ENCODE measurements around the gene KNCN.

KNCN gene

GRCh38 chr1:46508757-46509156 is 42.7 kb downstream of the KNCN start:
- DNase-seq: no peak

- DNase-seq: no peak
Measured at GRCh38 chr1:46506470-46507219, 44.8 kb downstream of the KNCN start.

- DNase-seq: no peak
Measured at GRCh38 chr1:46503421-46503820, 48.0 kb downstream of the KNCN start.

- DNase-seq: no peak
Measured at GRCh38 chr1:46501528-46501927, 49.9 kb downstream of the KNCN start.

- DNase-seq: no peak
Measured at GRCh38 chr1:46497665-46498064, 53.8 kb downstream of the KNCN start.

- DNase-seq: no peak
Measured at GRCh38 chr1:46497020-46497419, 54.4 kb downstream of the KNCN start.

GRCh38 chr1:46496505-46496904 is 54.9 kb downstream of the KNCN start:
- no peak for DNase-seq

GRCh38 chr1:46495778-46496177 is 55.7 kb downstream of the KNCN start:
- no peak for DNase-seq
